ENCODE results near the gene RMC1. TPM values are rescaled to one million over a fixed set of nuclear protein-coding genes. Genes with fewer than 3 reads are reported as not detected.

The RMC1 gene
- total RNA-seq, 1 experiment from 2014 or later = 38.4 TPM

DNA sequence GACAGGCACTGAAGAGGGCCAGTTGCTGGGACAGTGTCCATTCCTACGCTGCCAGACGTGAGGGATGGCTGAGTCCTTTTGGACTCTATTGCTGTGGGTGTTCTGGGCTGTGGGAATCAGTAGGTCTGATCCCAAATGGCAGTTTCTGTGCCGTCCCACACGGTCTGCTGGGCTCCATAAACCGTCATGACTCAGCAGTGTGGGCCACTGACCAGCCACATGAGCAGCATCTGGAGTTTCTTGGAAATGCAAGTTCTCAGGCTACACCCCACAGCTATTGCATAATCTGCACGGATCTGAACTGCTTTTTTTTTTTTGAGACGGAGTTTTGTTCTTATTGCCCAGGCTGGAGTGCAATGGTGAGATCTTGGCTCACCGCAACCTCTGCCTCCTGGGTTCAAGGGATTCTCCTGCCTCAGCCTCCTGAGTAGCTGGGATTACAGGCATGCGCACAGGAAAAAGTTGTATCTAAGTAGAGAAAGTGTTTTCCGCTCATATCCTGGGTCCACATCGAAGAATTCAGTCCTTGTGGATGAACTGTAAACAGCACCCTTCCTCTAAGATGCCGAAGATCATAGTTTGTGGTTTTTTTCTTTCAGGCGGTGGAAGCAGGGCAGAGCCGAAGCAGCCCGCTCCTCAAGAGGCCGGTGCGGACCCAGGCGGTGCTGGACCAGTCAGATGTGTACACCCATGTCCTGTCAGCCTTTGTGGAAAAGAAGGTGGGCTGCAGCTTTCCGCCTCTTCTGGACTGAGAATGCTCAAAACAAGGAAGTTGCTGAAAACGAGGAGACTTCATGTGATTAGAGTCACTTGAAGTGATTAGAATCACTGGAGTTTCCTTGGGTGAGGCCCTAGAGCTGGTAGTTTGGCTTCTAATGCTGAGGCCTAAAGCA is 25.5 kb downstream of the RMC1 start:
- H2AFZ ChIP-seq (ENCODE audit: low read depth, low read length, poor library complexity, severe bottlenecking) = no peak overlapping the region
- no peak overlapping the region for H3K4me3 ChIP-seq (replicated peaks in 1 of 2; ENCODE audit: low read depth in 1 of 2, low read length in 2 of 2)
- BruUV-seq (replicated peaks) = TSS peak; percentile 2
- H3K9ac ChIP-seq (ENCODE audit: low read length) = peak overlapping the region; percentile 50
- peak overlapping the region; percentile 56 for H3K4me2 ChIP-seq (ENCODE audit: low read length)
- no peaks in the 10 kb centered on the region for H3K79me2 ChIP-seq (ENCODE audit: insufficient read depth, low read length)
- H3K27ac ChIP-seq (ENCODE audit: low read depth, low read length) = peak overlapping the region; percentile 63
- H3K27me3 ChIP-seq (ENCODE audit: insufficient read depth, low read length) = no peaks in the 10 kb centered on the region
- no peaks in the 10 kb centered on the region for H3K9me2 ChIP-seq (ENCODE audit: insufficient read depth)
- ChIA-PET POLR2A (no interaction called here), CTCF (interaction anchor here (0.7 kb wide), 1 partner anchor 726 kb away, joined by 3 read pairs; no protein-coding TSS in a partner anchor), RAD21 (ENCODE audit: low non-redundant PET in 1 of 2, low total read pairs in 2 of 2, uncharacterized antibody in 2 of 2, unreplicated experiment in 2 of 2) (no interaction called here)
- H3K36me3 ChIP-seq (ENCODE audit: control insufficient read depth in 1 of 2, insufficient read depth in 2 of 2, low read length in 2 of 2) = peaks cover 38 to 44% of the 10 kb centered on the region in 2 experiments
- H3K9me3 ChIP-seq (ENCODE audit: control insufficient read depth in 1 of 2, insufficient read depth in 1 of 2, low read depth in 1 of 2, low read length in 2 of 2) = no peaks in the 10 kb centered on the region
- ATAC-seq = peak; percentile 9; the same call in 1 of the 2 replicates
- H3K4me1 ChIP-seq (ENCODE audit: control insufficient read depth in 1 of 2, insufficient read depth in 2 of 2, low read length in 2 of 2) = peaks cover 13 to 25% of the 10 kb centered on the region in 2 experiments
- intact Hi-C loops (cut with micrococcal nuclease) = no loop called here
- DNase-seq (ENCODE audit: low read depth, low spot score) = no peak
- no peaks in the 10 kb centered on the region for H4K20me1 ChIP-seq (ENCODE audit: insufficient read depth)
- TF ChIP-seq CEBPB (IDR thresholded peaks at IDR 0.05; ENCODE audit: low read depth) = peak; percentile 54; the same call in 1 of the 2 replicates
- TF ChIP-seq CBX3 (IDR thresholded peaks at IDR 0.05; ENCODE audit: low read depth) = no peak

DNA sequence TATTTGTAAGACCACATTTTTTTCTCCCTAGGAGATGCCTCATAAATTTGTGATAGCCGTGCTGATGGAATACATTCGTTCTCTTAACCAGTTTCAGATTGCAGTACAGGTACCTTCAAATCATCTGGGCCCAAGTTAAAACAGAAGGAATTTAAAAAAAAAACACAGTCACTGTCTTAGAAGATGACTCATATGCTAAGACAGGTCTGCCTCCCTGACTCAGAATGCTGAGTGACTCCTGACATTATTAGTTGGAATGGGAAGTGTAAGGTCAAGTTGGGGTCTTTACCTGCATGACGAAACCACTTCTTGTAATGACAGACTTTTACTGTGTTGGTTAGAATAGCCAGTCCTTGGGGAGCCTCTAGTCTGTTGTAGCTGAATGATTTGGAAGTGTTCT is 26.3 kb downstream of the RMC1 start:
- Histone ChIP-seq H3K4me1 (ENCODE audit: control insufficient read depth in 1 of 2, insufficient read depth in 2 of 2, low read length in 2 of 2) (peaks cover 13 to 25% of the 10 kb centered on the region in 2 experiments), H3K9me3 (ENCODE audit: control insufficient read depth in 1 of 2, insufficient read depth in 1 of 2, low read depth in 1 of 2, low read length in 2 of 2) (no peaks in the 10 kb centered on the region), H3K27me3 (ENCODE audit: insufficient read depth, low read length) (no peaks in the 10 kb centered on the region), H3K4me3 (replicated peaks in 1 of 2; ENCODE audit: low read depth in 1 of 2, low read length in 2 of 2) (0 out of 4 replicates have a peak overlapping the region, but pooled peaks of 1 of the 2 experiments have one; percentile 10), H3K9me2 (ENCODE audit: insufficient read depth) (no peaks in the 10 kb centered on the region), H2AFZ (ENCODE audit: low read depth, low read length, poor library complexity, severe bottlenecking) (no peak overlapping the region), H3K4me2 (ENCODE audit: low read length) (peak overlapping the region; percentile 56), H3K79me2 (ENCODE audit: insufficient read depth, low read length) (no peaks in the 10 kb centered on the region), H3K36me3 (ENCODE audit: control insufficient read depth in 1 of 2, insufficient read depth in 2 of 2, low read length in 2 of 2) (peaks cover 37 to 42% of the 10 kb centered on the region in 2 experiments; a peak in 3 of 4 replicates), H3K27ac (ENCODE audit: low read depth, low read length) (peak overlapping the region; percentile 63), H3K9ac (ENCODE audit: low read length) (peak overlapping the region; percentile 50), H4K20me1 (ENCODE audit: insufficient read depth) (no peaks in the 10 kb centered on the region)
- intact Hi-C loops (cut with micrococcal nuclease) = no loop called here
- ATAC-seq (peak; percentile 82), DNase-seq (ENCODE audit: low read depth, low spot score) (peak; percentile 81)
- POLR2A ChIA-PET = no interaction called here
- BruUV-seq (replicated peaks) = no TSS peak
- CTCF ChIA-PET = interaction anchor here (0.7 kb wide), 1 partner anchor 727 kb away, joined by 3 read pairs; no protein-coding TSS in a partner anchor
- RAD21 ChIA-PET (ENCODE audit: low non-redundant PET in 1 of 2, low total read pairs in 2 of 2, uncharacterized antibody in 2 of 2, unreplicated experiment in 2 of 2) = no interaction called here
- TF ChIP-seq YY1 (IDR thresholded peaks at IDR 0.05; ENCODE audit: extremely low read depth, insufficient replicate concordance, low read depth, low read length) = no peak
- TF ChIP-seq, protein P1, sequence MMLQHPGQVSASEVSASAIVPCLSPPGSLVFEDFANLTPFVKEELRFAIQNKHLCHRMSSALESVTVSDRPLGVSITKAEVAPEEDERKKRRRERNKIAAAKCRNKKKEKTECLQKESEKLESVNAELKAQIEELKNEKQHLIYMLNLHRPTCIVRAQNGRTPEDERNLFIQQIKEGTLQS (IDR thresholded peaks at IDR 0.05) = peak; percentile 73
- TF ChIP-seq, protein P2, sequence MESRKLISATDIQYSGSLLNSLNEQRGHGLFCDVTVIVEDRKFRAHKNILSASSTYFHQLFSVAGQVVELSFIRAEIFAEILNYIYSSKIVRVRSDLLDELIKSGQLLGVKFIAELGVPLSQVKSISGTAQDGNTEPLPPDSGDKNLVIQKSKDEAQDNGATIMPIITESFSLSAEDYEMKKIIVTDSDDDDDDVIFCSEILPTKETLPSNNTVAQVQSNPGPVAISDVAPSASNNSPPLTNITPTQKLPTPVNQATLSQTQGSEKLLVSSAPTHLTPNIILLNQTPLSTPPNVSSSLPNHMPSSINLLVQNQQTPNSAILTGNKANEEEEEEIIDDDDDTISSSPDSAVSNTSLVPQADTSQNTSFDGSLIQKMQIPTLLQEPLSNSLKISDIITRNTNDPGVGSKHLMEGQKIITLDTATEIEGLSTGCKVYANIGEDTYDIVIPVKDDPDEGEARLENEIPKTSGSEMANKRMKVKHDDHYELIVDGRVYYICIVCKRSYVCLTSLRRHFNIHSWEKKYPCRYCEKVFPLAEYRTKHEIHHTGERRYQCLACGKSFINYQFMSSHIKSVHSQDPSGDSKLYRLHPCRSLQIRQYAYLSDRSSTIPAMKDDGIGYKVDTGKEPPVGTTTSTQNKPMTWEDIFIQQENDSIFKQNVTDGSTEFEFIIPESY (IDR thresholded peaks at IDR 0.05; ENCODE audit: extremely low read depth, insufficient replicate concordance, low read length) = no peak
- TF ChIP-seq EGR1 (IDR thresholded peaks at IDR 0.05; ENCODE audit: low read depth) = no peak
- TF ChIP-seq POLR2AphosphoS5 (IDR thresholded peaks at IDR 0.05; ENCODE audit: low read depth, low read length) = peak; percentile 32; the same call in 1 of the 2 replicates
- TF ChIP-seq SP1 (IDR thresholded peaks at IDR 0.05; ENCODE audit: low read depth) = peak; percentile 86
- TF ChIP-seq ZFX (IDR thresholded peaks at IDR 0.05) = no peak
- TF ChIP-seq, protein P3, sequence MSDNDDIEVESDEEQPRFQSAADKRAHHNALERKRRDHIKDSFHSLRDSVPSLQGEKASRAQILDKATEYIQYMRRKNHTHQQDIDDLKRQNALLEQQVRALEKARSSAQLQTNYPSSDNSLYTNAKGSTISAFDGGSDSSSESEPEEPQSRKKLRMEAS (IDR thresholded peaks at IDR 0.05) = 0 out of 2 replicates have a peak, but pooled peaks have one; percentile 16
- peak; percentile 54; the same call in 1 of the 2 replicates for TF ChIP-seq SIN3A (IDR thresholded peaks at IDR 0.05; ENCODE audit: low read depth)
- TF ChIP-seq, protein P4, sequence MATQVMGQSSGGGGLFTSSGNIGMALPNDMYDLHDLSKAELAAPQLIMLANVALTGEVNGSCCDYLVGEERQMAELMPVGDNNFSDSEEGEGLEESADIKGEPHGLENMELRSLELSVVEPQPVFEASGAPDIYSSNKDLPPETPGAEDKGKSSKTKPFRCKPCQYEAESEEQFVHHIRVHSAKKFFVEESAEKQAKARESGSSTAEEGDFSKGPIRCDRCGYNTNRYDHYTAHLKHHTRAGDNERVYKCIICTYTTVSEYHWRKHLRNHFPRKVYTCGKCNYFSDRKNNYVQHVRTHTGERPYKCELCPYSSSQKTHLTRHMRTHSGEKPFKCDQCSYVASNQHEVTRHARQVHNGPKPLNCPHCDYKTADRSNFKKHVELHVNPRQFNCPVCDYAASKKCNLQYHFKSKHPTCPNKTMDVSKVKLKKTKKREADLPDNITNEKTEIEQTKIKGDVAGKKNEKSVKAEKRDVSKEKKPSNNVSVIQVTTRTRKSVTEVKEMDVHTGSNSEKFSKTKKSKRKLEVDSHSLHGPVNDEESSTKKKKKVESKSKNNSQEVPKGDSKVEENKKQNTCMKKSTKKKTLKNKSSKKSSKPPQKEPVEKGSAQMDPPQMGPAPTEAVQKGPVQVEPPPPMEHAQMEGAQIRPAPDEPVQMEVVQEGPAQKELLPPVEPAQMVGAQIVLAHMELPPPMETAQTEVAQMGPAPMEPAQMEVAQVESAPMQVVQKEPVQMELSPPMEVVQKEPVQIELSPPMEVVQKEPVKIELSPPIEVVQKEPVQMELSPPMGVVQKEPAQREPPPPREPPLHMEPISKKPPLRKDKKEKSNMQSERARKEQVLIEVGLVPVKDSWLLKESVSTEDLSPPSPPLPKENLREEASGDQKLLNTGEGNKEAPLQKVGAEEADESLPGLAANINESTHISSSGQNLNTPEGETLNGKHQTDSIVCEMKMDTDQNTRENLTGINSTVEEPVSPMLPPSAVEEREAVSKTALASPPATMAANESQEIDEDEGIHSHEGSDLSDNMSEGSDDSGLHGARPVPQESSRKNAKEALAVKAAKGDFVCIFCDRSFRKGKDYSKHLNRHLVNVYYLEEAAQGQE (IDR thresholded peaks at IDR 0.05; ENCODE audit: low read depth) = no peak
- TF ChIP-seq SRF (IDR thresholded peaks at IDR 0.05; ENCODE audit: low read depth) = no peak

All from HCT116 (cell line).